AG04450 (cell line): ENCODE data around the gene FER1L5. TPM values are rescaled to one million over a fixed set of nuclear protein-coding genes. Genes with fewer than 3 reads are reported as not detected.
A peak's percentile ranks its signal among the peaks of the same experiment; 100 is the strongest.

ENCODE experiments used
- CTCF ChIA-PET: fragments of 300-600, 350-600 bp; formaldehyde crosslinking; extraction: SDS; loops from one replicate; lab custom pipeline; 2022; ENCODE audit warnings: antibody characterized with exemption, inconsistent platforms; lab: Charles Lee
- POLR2A ChIA-PET: fragments of 350-600 bp; formaldehyde crosslinking; extraction: SDS; loops from one replicate; lab custom pipeline; 2021; ENCODE audit warnings: antibody characterized with exemption, inconsistent platforms; lab: Yijun Ruan, JAX
- DNase-seq: peaks from one replicate; pipeline ENCODE4 v3.0.0-alpha.2; 2011; ENCODE audit warnings: low read depth, low spot score
- H3K27ac ChIP-seq: one replicate; pipeline ENCODE4 v1.5.1; 2012; ENCODE audit warnings: low read depth, low read length, control low read depth
- H3K27me3 ChIP-seq: one replicate; pipeline ENCODE4 v1.6.0; 2012; ENCODE audit warnings: low read length; ENCODE audit not compliant: control insufficient read depth, insufficient read depth
- H3K4me3 ChIP-seq: 2 replicates; pipeline ENCODE4 v1.5.1; 2011; ENCODE audit warnings: mild to moderate bottlenecking, low read depth, low read length, control low read depth
- H3K9me3 ChIP-seq: 2 replicates; pipeline ENCODE4 v1.5.1; 2012; ENCODE audit warnings: low read length; ENCODE audit not compliant: control insufficient read depth, insufficient read depth
- polyA plus RNA-seq: library from polyadenylated mRNA; depleted of rRNA; stranded (reverse); fragments of >200 nt; gene quantifications from 2 replicates; pipeline ENCODE4 v1.2.3, GENCODE V29; 2011
- TF ChIP-seq, protein P1 (sequence below): IDR thresholded peaks from 2 replicates; pipeline ENCODE4 v1.5.1; 2011; ENCODE audit warnings: low read depth, low read length, control low read depth, inconsistent platforms

FER1L5 gene
- polyA plus RNA-seq, 1 experiment = 0.17 TPM

DNA sequence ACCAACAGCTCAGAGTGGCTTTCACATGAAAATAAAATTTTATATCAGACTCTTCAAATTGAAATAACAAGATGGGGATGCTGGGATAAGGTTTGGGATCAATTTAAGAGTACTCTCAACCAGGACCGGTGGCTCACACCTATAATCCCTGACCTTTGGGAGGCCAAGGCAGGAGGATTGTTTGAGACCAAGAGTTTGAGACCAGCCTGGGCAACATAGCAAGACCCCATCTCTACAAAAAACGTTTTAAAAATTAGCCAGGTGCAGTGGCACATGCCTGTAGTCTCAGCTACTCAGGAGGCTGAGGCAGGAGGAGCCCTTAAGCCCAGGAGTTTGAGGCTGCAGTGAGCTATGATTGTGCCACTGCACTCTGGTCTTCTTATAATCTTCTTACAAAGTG is 94.7 kb downstream of the FER1L5 start:
- H3K27me3 ChIP-seq = no peaks in the 10 kb centered on the region
- POLR2A ChIA-PET = no interaction called here
- H3K9me3 ChIP-seq = no peaks in the 10 kb centered on the region
- CTCF ChIA-PET = no interaction called here
- H3K27ac ChIP-seq = no peak overlapping the region
- TF ChIP-seq, protein P1, sequence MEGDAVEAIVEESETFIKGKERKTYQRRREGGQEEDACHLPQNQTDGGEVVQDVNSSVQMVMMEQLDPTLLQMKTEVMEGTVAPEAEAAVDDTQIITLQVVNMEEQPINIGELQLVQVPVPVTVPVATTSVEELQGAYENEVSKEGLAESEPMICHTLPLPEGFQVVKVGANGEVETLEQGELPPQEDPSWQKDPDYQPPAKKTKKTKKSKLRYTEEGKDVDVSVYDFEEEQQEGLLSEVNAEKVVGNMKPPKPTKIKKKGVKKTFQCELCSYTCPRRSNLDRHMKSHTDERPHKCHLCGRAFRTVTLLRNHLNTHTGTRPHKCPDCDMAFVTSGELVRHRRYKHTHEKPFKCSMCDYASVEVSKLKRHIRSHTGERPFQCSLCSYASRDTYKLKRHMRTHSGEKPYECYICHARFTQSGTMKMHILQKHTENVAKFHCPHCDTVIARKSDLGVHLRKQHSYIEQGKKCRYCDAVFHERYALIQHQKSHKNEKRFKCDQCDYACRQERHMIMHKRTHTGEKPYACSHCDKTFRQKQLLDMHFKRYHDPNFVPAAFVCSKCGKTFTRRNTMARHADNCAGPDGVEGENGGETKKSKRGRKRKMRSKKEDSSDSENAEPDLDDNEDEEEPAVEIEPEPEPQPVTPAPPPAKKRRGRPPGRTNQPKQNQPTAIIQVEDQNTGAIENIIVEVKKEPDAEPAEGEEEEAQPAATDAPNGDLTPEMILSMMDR = no peak
- no peak for DNase-seq
- no peak overlapping the region for H3K4me3 ChIP-seq

DNA sequence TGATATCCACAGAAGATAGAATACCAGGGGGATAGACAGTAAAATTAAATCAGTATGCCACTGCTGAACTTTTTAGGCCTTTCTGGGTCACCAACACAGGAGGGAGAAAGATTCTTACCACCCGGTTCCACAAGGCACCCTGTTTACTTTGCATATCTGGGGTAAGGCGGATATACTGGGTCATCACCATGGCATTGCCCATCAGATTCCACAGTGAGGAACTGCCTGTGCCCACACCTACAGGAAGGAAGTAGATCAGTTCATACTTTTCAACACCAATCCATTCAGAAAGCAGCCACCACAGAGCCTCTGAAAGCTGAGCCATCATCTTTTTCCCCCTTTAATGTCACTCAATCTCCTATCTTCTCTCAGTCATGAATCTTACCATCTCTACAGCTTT is 95.3 kb downstream of the FER1L5 start:
- Histone ChIP-seq H3K4me3 (no peak overlapping the region), H3K27me3 (no peaks in the 10 kb centered on the region), H3K27ac (no peak overlapping the region), H3K9me3 (no peaks in the 10 kb centered on the region)
- TF ChIP-seq, protein P1 = no peak
- ChIA-PET CTCF (no interaction called here), POLR2A (no interaction called here)
- no peak for DNase-seq

DNA sequence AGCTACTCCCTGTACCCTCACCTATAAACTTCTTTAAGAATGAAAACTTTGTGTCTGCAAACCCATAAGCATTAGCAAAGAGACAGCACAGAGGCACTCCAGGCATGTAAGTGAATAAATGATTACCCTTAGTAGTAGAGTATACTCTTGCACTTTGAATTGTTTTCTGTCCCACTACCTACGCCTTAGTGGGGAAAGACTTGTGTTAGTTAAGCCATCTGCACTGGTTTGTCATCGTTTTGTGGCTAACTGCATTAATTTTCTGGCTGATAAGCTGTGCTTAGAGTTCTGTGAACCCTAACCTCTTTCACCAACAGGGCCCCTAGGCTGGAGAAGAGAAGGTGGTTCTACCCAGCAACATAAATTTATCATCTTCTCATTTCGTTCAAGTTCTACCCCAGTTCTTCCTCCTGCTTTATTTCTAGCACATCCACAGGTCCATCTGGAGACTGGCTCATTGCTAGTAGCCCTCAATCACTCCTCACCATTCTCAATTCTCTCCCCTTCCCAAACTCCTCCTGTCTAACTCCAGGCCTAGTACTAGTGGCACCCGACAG is 96.6 kb downstream of the FER1L5 start:
- Histone ChIP-seq H3K9me3 (no peaks in the 10 kb centered on the region), H3K27ac (no peak overlapping the region), H3K27me3 (no peaks in the 10 kb centered on the region), H3K4me3 (peak overlapping the region; percentile 90)
- CTCF ChIA-PET = interaction anchor here (0.6 to 1.3 kb wide), 2 partner anchors 22 to 220 kb away, joined by 3 read pairs; no protein-coding TSS in a partner anchor
- TF ChIP-seq, protein P1 = no peak
- no peak for DNase-seq
- POLR2A ChIA-PET = no interaction called here

DNA sequence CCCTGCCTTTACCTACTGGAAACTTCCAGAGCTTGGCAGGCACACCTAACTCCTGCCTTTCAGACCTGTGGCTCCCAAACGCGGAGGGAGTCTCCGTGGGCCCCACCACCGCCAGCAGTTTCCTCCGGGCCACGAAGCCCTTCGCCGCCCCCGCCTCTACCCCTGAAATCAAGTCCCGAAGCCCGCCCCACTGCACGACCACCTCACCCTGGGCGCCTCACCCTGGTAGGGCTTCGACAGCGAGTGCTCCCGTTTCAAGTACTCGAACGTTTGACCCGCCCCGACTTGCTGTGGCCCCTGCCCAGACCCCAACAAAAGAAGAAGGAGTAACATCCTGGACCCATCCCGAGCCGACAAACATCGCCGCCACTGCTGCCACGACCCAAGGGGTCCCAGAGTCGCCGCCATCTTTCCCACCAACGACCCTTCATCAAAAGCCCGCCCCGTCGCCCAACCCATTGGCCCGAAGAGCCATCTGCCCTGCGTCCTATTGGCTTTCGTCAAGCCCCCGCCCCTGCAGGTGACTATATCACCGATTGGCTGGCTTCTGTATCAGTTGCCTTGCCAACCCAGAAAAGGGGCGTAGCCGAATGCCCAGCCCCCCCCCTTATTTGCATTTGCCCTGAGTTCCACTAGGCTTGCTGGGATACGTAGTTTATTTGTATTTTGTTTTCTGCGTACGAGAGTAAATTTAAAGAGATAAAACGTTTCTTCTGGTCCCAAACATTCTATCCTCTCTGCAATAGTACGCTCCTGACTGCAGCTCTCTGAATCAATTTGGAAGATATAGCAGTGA is 97.3 kb downstream of the FER1L5 start, which contains the start of gene LMAN2L:
LMAN2L (minus strand) TSS at position 432 of the 796 bp plus-strand sequence; CDS start at position 408, 24 bp downstream.
- Histone ChIP-seq H3K9me3 (no peaks in the 10 kb centered on the region), H3K27ac (no peak within 1 kb of the TSS), H3K27me3 (no peaks in the 10 kb centered on the region), H3K4me3 (peak within 1 kb of the TSS; percentile 90)
- TF ChIP-seq, protein P1 = 0 out of 2 replicates have a peak, but pooled peaks have one; percentile 16
- DNase-seq = peak; percentile 88
- POLR2A ChIA-PET = interaction anchor here (0.6 kb wide), 1 partner anchor 47 kb away, joined by 4 read pairs; no protein-coding TSS in a partner anchor
- CTCF ChIA-PET = interaction anchor here (1.3 kb wide), 1 partner anchor 22 kb away, joined by 3 read pairs; no protein-coding TSS in a partner anchor
